Measurements from ENCODE around the gene PLPPR5.

Gene PLPPR5

GRCh38 chr1:99007366-99007765, 2.7 kb upstream of the PLPPR5 start:
- H4K20me1 ChIP-seq (ENCODE audit: insufficient read depth, low read length) = no peaks in the 10 kb centered on the region

GRCh38 chr1:99005537-99005942, 879 bp upstream of the PLPPR5 start:
- no peak overlapping the region for H3K4me3 ChIP-seq (ENCODE audit: low read length)
- H3K27me3 ChIP-seq (replicated peaks; ENCODE audit: insufficient read depth, low read length) = no peaks in the 10 kb centered on the region
- no peak overlapping the region for H3K9ac ChIP-seq (ENCODE audit: low read length)
- H3K9me3 ChIP-seq (replicated peaks; ENCODE audit: insufficient read depth, low read length) = no peaks in the 10 kb centered on the region
- no peaks in the 10 kb centered on the region for H3K9me2 ChIP-seq (replicated peaks; ENCODE audit: insufficient read depth, low read length)
- H3F3A ChIP-seq (ENCODE audit: insufficient read depth, low read length) = no peaks in the 10 kb centered on the region
- H2AFZ ChIP-seq (ENCODE audit: low read length) = no peak overlapping the region
- H4K20me1 ChIP-seq (ENCODE audit: insufficient read depth, low read length) = no peaks in the 10 kb centered on the region
- H3K27ac ChIP-seq (ENCODE audit: low read length) = no peak overlapping the region
- no peaks in the 10 kb centered on the region for H3K4me1 ChIP-seq (ENCODE audit: low read length)
- H3K36me3 ChIP-seq (replicated peaks; ENCODE audit: insufficient read depth, low read length) = no peaks in the 10 kb centered on the region
- no peak for TF ChIP-seq EZH2phosphoT487 (IDR thresholded peaks at IDR 0.05; ENCODE audit: low read length)
- TF ChIP-seq CTCF (IDR thresholded peaks at IDR 0.05; ENCODE audit: low read length) = no peak
- TF ChIP-seq EZH2 (optimal IDR thresholded peaks at IDR 0.05; ENCODE audit: low read depth, low read length) = no peak
- no peak overlapping the region for H3K4me2 ChIP-seq (ENCODE audit: low read depth, low read length)
- H3K79me2 ChIP-seq (ENCODE audit: low read length) = no peaks in the 10 kb centered on the region
- DNase-seq = no peak

More at GRCh38 chr1:99007366-99007765, 2.7 kb upstream of the PLPPR5 start:
- no peak overlapping the region for H3K9ac ChIP-seq (ENCODE audit: low read length)
- no peaks in the 10 kb centered on the region for H3K9me2 ChIP-seq (replicated peaks; ENCODE audit: insufficient read depth, low read length)
- no peaks in the 10 kb centered on the region for H3K36me3 ChIP-seq (replicated peaks; ENCODE audit: insufficient read depth, low read length)
- H3K4me3 ChIP-seq (ENCODE audit: low read length) = no peak overlapping the region
- no peak for TF ChIP-seq EZH2 (optimal IDR thresholded peaks at IDR 0.05; ENCODE audit: low read depth, low read length)
- no peak for TF ChIP-seq CTCF (IDR thresholded peaks at IDR 0.05; ENCODE audit: low read length)
- H3K27ac ChIP-seq (ENCODE audit: low read length) = no peak overlapping the region
- no peaks in the 10 kb centered on the region for H3K79me2 ChIP-seq (ENCODE audit: low read length)
- no peak overlapping the region for H2AFZ ChIP-seq (ENCODE audit: low read length)
- H3K27me3 ChIP-seq (replicated peaks; ENCODE audit: insufficient read depth, low read length) = no peaks in the 10 kb centered on the region
- H3K9me3 ChIP-seq (replicated peaks; ENCODE audit: insufficient read depth, low read length) = no peaks in the 10 kb centered on the region
- H3F3A ChIP-seq (ENCODE audit: insufficient read depth, low read length) = no peaks in the 10 kb centered on the region
- no peaks in the 10 kb centered on the region for H3K4me1 ChIP-seq (ENCODE audit: low read length)
- H3K4me2 ChIP-seq (ENCODE audit: low read depth, low read length) = no peak overlapping the region
- no peak for DNase-seq

- Histone ChIP-seq H3K9me2 (replicated peaks; ENCODE audit: insufficient read depth, low read length) (no peaks in the 10 kb centered on the region), H3F3A (ENCODE audit: insufficient read depth, low read length) (no peaks in the 10 kb centered on the region), H3K9me3 (replicated peaks; ENCODE audit: insufficient read depth, low read length) (no peaks in the 10 kb centered on the region), H3K4me2 (ENCODE audit: low read depth, low read length) (peak overlapping the region; percentile 45; the same call in 1 of the 2 replicates), H3K27ac (ENCODE audit: low read length) (no peak overlapping the region), H3K9ac (ENCODE audit: low read length) (no peak overlapping the region), H3K36me3 (replicated peaks; ENCODE audit: insufficient read depth, low read length) (no peaks in the 10 kb centered on the region), H2AFZ (ENCODE audit: low read length) (no peak overlapping the region), H3K4me1 (ENCODE audit: low read length) (no peaks in the 10 kb centered on the region), H4K20me1 (ENCODE audit: insufficient read depth, low read length) (no peaks in the 10 kb centered on the region), H3K4me3 (ENCODE audit: low read length) (no peak overlapping the region), H3K27me3 (replicated peaks; ENCODE audit: insufficient read depth, low read length) (no peaks in the 10 kb centered on the region), H3K79me2 (ENCODE audit: low read length) (no peaks in the 10 kb centered on the region)
- peak; percentile 15 for DNase-seq
- TF ChIP-seq EZH2 (optimal IDR thresholded peaks at IDR 0.05; ENCODE audit: low read depth, low read length) (no peak), CTCF (IDR thresholded peaks at IDR 0.05; ENCODE audit: low read length) (no peak)
Measured at GRCh38 chr1:99004254-99004860, 304 bp downstream of the PLPPR5 start.
